Neural crest cell (in vitro differentiated cells): ENCODE data around the gene TEKT1. TPM values are rescaled to one million over a fixed set of nuclear protein-coding genes. Genes with fewer than 3 reads are reported as not detected.
A peak's percentile ranks its signal among the peaks of the same experiment; 100 is the strongest.
"Not testable (repeated sequence)": the region's sequence is repeated elsewhere in the genome, so short reads cannot be mapped to it uniquely, and the experiment has no call there.

Source experiments
- DNase-seq: peaks from one replicate; pipeline ENCODE4 v3.0.0; 2021; ENCODE audit warnings: low read depth, mixed read lengths, low spot score
- H3K27ac Mint-ChIP-seq: one replicate; pipeline ENCODE4 v1.8.0; 2021; ENCODE audit warnings: mild to moderate bottlenecking, mixed read lengths; ENCODE audit not compliant: unreplicated experiment
- H3K27me3 Mint-ChIP-seq: 2 replicates; pipeline ENCODE4 v1.8.0; 2021; ENCODE audit warnings: low read depth, mild to moderate bottlenecking, mixed read lengths
- H3K36me3 Mint-ChIP-seq: 2 replicates; pipeline ENCODE4 v1.8.0; 2021; ENCODE audit warnings: low read depth, mild to moderate bottlenecking, mixed read lengths
- H3K4me1 Mint-ChIP-seq: 2 replicates; pipeline ENCODE4 v1.8.0; 2021; ENCODE audit warnings: mixed read lengths
- H3K4me3 Mint-ChIP-seq: one replicate; pipeline ENCODE4 v1.8.0; 2021; ENCODE audit warnings: mild to moderate bottlenecking, mixed read lengths
- H3K9me3 Mint-ChIP-seq: 2 replicates; pipeline ENCODE4 v1.8.0; 2021; ENCODE audit warnings: mixed read lengths
- CTCF ChIP-seq: fragments of 200-600 bp; sonication (generic); conservative IDR thresholded peaks from 2 replicates; pipeline ENCODE4 v1.5.0; 2021; ENCODE audit warnings: antibody characterized with exemption, mild to moderate bottlenecking
- total RNA-seq: library from RNA; stranded (reverse); gene quantifications from 2 replicates; pipeline ENCODE4 v1.2.1, GENCODE V29; 2021

TEKT1 gene
- total RNA-seq, 1 donor from 2014 or later: not detected

- Mint-ChIP-seq H3K4me3 (no peak overlapping the region), H3K36me3 (no peaks in the 10 kb centered on the region), H3K4me1 (no peaks in the 10 kb centered on the region), H3K9me3 (no peaks in the 10 kb centered on the region), H3K27me3 (peaks cover 51% of the 10 kb centered on the region), H3K27ac (no peak overlapping the region)
- TF ChIP-seq CTCF: peak; percentile 52
- DNase-seq: no peak
These were observed 22.4 kb upstream of the TEKT1 start for GRCh38 chr17:6853764-6854442.

- not testable (repeated sequence) for H3K9me3 Mint-ChIP-seq, H3K4me1 Mint-ChIP-seq, H3K36me3 Mint-ChIP-seq, H3K4me3 Mint-ChIP-seq, DNase-seq, H3K27ac Mint-ChIP-seq
- peaks cover 51% of the 10 kb centered on the region for H3K27me3 Mint-ChIP-seq
These were observed 17.1 kb upstream of the TEKT1 start for GRCh38 chr17:6848545-6849179.

- DNase-seq, H3K4me3 Mint-ChIP-seq, H3K9me3 Mint-ChIP-seq, H3K36me3 Mint-ChIP-seq, H3K4me1 Mint-ChIP-seq, H3K27ac Mint-ChIP-seq: not testable (repeated sequence)
- H3K27me3 Mint-ChIP-seq: peaks cover 58% of the 10 kb centered on the region
These were observed 14.6 kb upstream of the TEKT1 start for GRCh38 chr17:6846138-6846537.

GRCh38 chr17:6844406-6844805 is 12.9 kb upstream of the TEKT1 start:
- DNase-seq, H3K4me1 Mint-ChIP-seq, H3K36me3 Mint-ChIP-seq, H3K27ac Mint-ChIP-seq, H3K9me3 Mint-ChIP-seq, H3K4me3 Mint-ChIP-seq: not testable (repeated sequence)
- H3K27me3 Mint-ChIP-seq: peaks cover 62% of the 10 kb centered on the region

GRCh38 chr17:6843241-6843880 is 11.8 kb upstream of the TEKT1 start:
- Mint-ChIP-seq H3K9me3 (no peaks in the 10 kb centered on the region), H3K4me3 (peak overlapping the region; percentile 28), H3K4me1 (peaks cover 10% of the 10 kb centered on the region), H3K27me3 (peaks cover 69% of the 10 kb centered on the region), H3K36me3 (no peaks in the 10 kb centered on the region), H3K27ac (no peak overlapping the region)
- no peak for DNase-seq
- peak; percentile 76 for TF ChIP-seq CTCF

GRCh38 chr17:6841769-6842168 is 10.2 kb upstream of the TEKT1 start:
- H3K27me3 Mint-ChIP-seq: peaks cover 71% of the 10 kb centered on the region
- not testable (repeated sequence) for H3K9me3 Mint-ChIP-seq, H3K27ac Mint-ChIP-seq

GRCh38 chr17:6830383-6830986 is 1.0 kb downstream of the TEKT1 start:
- TF ChIP-seq CTCF: no peak
- DNase-seq: no peak
- Mint-ChIP-seq H3K27me3 (peaks cover 71% of the 10 kb centered on the region), H3K4me3 (no peak overlapping the region), H3K4me1 (peaks cover 12% of the 10 kb centered on the region), H3K36me3 (no peaks in the 10 kb centered on the region), H3K9me3 (no peaks in the 10 kb centered on the region), H3K27ac (no peak overlapping the region)

More at GRCh38 chr17:6841769-6842168, 10.2 kb upstream of the TEKT1 start:
- not testable (repeated sequence) for H3K4me1 Mint-ChIP-seq, H3K36me3 Mint-ChIP-seq, H3K4me3 Mint-ChIP-seq, DNase-seq
